ENCODE measurements around the gene HYI. TPM values are rescaled to one million over a fixed set of nuclear protein-coding genes. Genes with fewer than 3 reads are reported as not detected.

HYI gene
- total RNA-seq, 1 donor from 2014 or later, result 43.2 TPM

GRCh38 chr1:43434256-43434655 is 19.5 kb downstream of the HYI start:
- H3K27me3 Mint-ChIP-seq (ENCODE audit: unreplicated experiment), result no peaks in the 10 kb centered on the region

DNA sequence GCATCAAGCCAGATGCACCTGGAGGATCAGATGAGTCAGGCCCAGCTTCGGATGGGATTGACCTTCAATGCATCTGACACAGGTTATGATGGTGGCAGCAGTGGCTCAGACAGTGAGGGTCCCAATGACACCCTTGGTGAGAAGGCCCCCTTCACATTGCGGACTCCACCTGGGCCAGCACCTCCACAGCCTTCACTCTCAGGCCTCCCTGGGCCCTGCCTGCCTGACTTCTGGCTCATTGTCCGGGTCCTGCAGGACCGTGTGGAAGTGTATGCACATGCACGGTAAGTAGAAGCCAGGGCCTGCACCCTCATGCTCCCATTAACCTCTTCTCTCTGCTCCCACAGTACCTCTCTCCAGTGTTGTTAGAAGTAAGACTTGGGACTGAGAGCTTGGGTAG is 20.8 kb downstream of the HYI start:
- no peaks in the 10 kb centered on the region for H3K9me3 Mint-ChIP-seq (ENCODE audit: unreplicated experiment)
- no peak for DNase-seq (ENCODE audit: extremely low spot score, unreplicated experiment)
- no peak overlapping the region for H3K4me3 Mint-ChIP-seq (ENCODE audit: unreplicated experiment)
- TF ChIP-seq, protein P1, sequence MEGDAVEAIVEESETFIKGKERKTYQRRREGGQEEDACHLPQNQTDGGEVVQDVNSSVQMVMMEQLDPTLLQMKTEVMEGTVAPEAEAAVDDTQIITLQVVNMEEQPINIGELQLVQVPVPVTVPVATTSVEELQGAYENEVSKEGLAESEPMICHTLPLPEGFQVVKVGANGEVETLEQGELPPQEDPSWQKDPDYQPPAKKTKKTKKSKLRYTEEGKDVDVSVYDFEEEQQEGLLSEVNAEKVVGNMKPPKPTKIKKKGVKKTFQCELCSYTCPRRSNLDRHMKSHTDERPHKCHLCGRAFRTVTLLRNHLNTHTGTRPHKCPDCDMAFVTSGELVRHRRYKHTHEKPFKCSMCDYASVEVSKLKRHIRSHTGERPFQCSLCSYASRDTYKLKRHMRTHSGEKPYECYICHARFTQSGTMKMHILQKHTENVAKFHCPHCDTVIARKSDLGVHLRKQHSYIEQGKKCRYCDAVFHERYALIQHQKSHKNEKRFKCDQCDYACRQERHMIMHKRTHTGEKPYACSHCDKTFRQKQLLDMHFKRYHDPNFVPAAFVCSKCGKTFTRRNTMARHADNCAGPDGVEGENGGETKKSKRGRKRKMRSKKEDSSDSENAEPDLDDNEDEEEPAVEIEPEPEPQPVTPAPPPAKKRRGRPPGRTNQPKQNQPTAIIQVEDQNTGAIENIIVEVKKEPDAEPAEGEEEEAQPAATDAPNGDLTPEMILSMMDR (IDR thresholded peaks at IDR 0.05), result no peak
- no peaks in the 10 kb centered on the region for H3K4me1 Mint-ChIP-seq (ENCODE audit: unreplicated experiment)
- no peaks in the 10 kb centered on the region for H3K27me3 Mint-ChIP-seq (ENCODE audit: unreplicated experiment)
- H3K36me3 Mint-ChIP-seq (ENCODE audit: unreplicated experiment), result peaks cover 54% of the 10 kb centered on the region
- no peak overlapping the region for H3K27ac Mint-ChIP-seq (ENCODE audit: unreplicated experiment)

More at GRCh38 chr1:43434256-43434655, 19.5 kb downstream of the HYI start:
- DNase-seq (ENCODE audit: extremely low spot score, unreplicated experiment), result no peak
- Mint-ChIP-seq H3K27ac (ENCODE audit: unreplicated experiment) (no peak overlapping the region), H3K36me3 (ENCODE audit: unreplicated experiment) (peaks cover 50% of the 10 kb centered on the region), H3K9me3 (ENCODE audit: unreplicated experiment) (no peaks in the 10 kb centered on the region), H3K4me3 (ENCODE audit: unreplicated experiment) (no peak overlapping the region), H3K4me1 (ENCODE audit: unreplicated experiment) (no peaks in the 10 kb centered on the region)
- TF ChIP-seq, protein P1 (IDR thresholded peaks at IDR 0.05), result no peak

DNA sequence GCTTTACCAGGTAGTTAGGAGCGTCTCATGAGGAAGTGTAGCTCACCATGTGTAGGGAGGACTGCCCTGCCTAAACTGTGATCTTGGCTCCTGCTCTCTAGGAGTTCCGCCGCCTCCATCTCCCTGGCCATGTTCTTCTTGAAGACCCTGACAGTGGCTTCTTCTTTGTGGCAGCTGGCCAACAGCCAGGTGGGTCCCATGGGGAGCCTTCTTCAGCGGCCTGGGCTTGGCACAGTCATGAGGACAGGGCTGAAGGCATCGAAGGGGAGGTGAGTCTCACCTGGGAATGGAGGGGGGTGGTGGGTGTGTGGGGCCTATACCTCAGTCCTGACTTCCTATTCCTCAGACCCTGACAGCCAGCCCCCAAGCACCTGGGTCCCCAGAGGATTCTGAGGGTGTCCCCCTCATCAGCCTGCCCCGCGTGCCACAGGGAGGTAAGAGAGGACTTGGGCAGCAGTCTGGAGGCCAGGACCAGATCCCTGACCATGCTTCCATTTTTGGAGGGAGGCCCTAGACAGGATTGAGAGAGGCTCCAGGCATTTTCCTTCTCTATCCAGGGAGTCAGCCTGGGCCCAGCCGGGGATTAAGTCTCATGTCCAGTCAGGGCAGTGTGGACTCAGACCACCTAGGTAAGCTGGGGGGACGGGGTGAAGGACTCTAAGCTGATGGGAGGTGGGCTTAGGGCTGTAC is 21.4 kb downstream of the HYI start:
- no peaks in the 10 kb centered on the region for H3K9me3 Mint-ChIP-seq (ENCODE audit: unreplicated experiment)
- TF ChIP-seq, protein P1 (IDR thresholded peaks at IDR 0.05), result no peak
- no peak overlapping the region for H3K27ac Mint-ChIP-seq (ENCODE audit: unreplicated experiment)
- H3K4me3 Mint-ChIP-seq (ENCODE audit: unreplicated experiment), result no peak overlapping the region
- no peak for DNase-seq (ENCODE audit: extremely low spot score, unreplicated experiment)
- H3K36me3 Mint-ChIP-seq (ENCODE audit: unreplicated experiment), result peaks cover 50% of the 10 kb centered on the region
- no peaks in the 10 kb centered on the region for H3K4me1 Mint-ChIP-seq (ENCODE audit: unreplicated experiment)
- no peaks in the 10 kb centered on the region for H3K27me3 Mint-ChIP-seq (ENCODE audit: unreplicated experiment)

- Mint-ChIP-seq H3K27me3 (ENCODE audit: unreplicated experiment) (no peaks in the 10 kb centered on the region), H3K9me3 (ENCODE audit: unreplicated experiment) (no peaks in the 10 kb centered on the region), H3K4me3 (ENCODE audit: unreplicated experiment) (no peak overlapping the region), H3K4me1 (ENCODE audit: unreplicated experiment) (no peaks in the 10 kb centered on the region), H3K36me3 (ENCODE audit: unreplicated experiment) (peaks cover 54% of the 10 kb centered on the region), H3K27ac (ENCODE audit: unreplicated experiment) (no peak overlapping the region)
- DNase-seq (ENCODE audit: extremely low spot score, unreplicated experiment), result no peak
- TF ChIP-seq, protein P1 (IDR thresholded peaks at IDR 0.05), result no peak
Measured at GRCh38 chr1:43431676-43432075, 22.1 kb downstream of the HYI start.

DNA sequence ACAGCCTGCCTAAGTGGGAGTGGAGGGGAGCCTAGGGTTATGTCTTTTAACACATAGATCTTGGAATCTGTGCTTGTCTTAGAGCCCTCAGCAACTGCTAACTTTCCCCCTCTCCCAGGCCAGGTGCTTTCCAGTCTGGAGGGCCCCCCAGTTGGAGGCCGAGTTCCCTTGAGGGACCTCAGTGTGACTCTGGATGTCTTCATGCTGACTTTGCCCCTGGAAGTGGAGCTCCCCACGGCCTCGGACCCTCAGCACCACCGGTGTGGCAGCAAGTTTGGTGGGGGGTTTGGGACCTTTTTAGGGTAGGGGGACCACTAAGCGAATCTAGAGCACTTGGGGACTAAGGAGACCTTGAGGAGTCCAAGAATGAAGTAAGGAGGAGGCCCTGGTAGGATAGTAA is 22.9 kb downstream of the HYI start:
- Mint-ChIP-seq H3K4me1 (ENCODE audit: unreplicated experiment) (no peaks in the 10 kb centered on the region), H3K27ac (ENCODE audit: unreplicated experiment) (no peak overlapping the region), H3K4me3 (ENCODE audit: unreplicated experiment) (no peak overlapping the region), H3K36me3 (ENCODE audit: unreplicated experiment) (peaks cover 62% of the 10 kb centered on the region), H3K27me3 (ENCODE audit: unreplicated experiment) (no peaks in the 10 kb centered on the region), H3K9me3 (ENCODE audit: unreplicated experiment) (no peaks in the 10 kb centered on the region)
- no peak for DNase-seq (ENCODE audit: extremely low spot score, unreplicated experiment)
- TF ChIP-seq, protein P1 (IDR thresholded peaks at IDR 0.05), result no peak
